CD4-positive, alpha-beta T cell treated with Interleukin-6 at 100 ng/mL for 8 hours (primary cell): Measurements from ENCODE around the gene ISY1.

ENCODE experiments used
- DNase-seq: peaks from one replicate; pipeline ENCODE4 v3.0.0-alpha.2; 2020; ENCODE audit warnings: mixed read lengths, low spot score

ISY1 gene

DNA sequence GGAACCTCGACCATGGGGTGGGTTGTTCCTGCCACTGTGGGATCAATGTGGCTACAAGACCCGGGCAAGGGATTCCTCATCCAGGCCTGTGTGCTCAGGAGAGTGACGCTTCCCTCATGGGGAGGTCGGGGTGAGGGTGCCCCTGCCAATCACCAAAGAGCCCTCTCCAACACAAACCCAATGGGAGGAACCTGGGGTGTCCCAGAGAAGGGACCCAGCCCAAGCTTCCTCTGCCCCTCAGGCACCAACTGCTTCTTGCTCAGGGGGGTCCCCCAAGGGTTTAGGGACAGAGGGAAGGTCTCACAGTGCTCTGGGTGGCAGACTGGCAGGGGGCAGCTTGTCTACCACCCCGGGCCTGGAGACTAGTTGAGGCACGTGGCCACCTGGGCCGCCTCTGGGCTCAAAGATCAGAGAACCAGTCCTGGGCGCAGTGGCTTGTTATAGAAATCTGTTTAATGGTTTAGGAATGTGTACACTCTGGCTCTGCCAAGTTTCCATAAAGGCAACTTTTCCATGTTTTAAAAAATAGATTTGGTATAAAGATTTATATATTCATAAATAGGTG, 73.6 kb downstream of the ISY1 start:
- DNase-seq: no peak

DNA sequence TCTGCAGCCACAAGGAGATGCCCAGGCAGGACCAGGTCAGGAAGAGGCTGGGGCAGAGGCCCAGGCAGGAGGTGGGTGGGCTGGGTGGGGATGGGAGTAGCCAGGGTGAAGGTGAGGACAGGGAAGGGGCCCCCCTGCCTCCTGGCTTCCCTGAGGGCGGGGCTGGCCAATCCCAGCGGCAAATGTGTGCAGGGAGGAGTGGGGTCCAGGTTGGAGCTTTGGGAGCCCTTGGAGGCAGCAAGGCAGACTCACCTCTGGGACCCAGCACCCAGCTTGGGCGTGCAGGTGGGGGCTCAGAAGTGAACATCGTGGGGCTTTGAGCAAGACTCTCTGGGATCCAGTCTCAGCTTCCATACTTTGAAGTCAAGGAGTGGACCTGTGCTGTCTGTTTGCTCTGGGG, 75.0 kb downstream of the ISY1 start:
- DNase-seq: no peak

DNA sequence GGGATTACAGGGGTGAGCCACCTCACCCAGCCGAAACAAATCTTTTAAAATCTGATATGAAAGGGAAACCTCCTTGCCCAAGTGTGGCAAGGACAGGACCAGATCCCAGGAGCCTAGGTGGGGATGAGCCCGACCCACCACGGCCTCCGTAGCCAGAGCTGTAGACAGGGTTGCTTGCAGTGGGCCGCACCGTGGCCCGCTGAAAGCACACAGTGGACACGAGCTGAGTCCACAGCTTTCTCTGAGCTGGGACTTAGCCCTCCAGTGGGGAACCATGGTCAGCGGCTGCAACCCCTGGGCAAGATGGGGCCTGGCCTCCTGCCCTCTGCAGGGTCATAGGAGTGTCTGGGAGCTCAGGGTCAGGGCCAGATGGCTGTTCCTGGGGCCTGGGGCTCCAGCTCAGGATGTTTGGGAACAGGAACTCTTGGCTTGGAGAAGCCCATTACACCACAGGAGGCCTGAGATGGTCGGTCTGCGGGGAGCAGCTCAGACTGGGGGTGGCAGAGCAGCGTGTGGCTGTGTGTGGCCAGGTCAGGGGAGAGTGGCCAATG, 75.6 kb downstream of the ISY1 start:
- no peak for DNase-seq

DNA sequence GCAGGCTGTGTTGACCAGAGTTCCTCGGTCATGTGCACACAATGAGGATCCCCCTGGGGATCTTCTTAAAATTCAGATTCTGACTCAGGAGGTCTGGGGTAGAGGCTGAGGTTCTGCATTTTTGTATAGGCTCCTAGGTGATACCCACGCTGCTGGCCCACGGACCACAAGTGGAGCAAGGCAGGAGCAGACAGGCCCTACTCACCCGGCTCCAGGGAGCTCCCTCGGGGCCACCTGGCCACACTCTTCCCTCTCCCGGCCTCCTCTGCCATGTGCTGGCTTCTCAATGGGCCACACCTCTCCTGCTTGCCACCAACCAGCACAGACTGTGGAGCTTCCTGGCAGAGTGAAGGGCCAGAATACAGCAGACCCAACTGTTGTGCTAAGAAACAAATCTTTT, 76.4 kb downstream of the ISY1 start:
- DNase-seq: no peak

DNA sequence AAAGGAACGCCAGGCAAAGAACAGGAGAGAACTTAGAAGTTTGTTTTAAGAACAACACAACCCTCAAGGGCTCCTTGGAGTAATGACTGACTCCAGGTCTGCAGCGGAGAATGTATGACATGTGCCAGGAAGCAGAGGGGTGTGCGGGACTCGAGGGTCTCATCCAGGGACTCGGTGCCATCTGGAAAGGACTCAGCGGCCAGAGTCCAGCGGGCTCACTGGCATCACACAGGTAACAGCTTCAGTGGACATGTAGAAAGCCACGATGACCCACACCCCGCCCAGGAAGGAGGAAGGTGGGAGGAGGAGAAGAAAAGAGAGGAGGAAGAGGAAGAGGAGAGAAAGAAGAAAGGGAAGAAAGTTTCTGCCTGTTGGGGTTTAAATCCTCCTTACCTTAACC, 78.8 kb downstream of the ISY1 start:
- DNase-seq: no peak

DNA sequence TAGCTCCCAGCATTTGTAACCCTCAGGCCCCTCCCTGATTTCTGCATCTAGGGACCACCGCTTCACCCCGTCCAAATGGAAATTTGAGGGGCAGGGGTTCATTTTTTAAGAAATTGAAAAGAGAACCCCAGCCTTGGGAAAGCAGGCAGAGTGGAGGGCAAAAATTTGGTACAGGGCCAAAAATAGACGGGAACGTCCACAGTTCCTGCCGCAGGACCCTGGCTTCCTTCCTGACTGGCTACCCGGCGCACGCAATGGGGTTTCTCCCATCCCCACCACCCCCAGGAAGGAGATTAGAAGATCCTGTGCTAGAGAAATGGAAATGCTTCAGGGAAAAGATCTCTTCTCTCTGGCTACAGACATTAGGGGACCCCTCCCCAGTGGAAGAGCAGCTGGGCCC, 79.4 kb downstream of the ISY1 start:
- DNase-seq: no peak

DNA sequence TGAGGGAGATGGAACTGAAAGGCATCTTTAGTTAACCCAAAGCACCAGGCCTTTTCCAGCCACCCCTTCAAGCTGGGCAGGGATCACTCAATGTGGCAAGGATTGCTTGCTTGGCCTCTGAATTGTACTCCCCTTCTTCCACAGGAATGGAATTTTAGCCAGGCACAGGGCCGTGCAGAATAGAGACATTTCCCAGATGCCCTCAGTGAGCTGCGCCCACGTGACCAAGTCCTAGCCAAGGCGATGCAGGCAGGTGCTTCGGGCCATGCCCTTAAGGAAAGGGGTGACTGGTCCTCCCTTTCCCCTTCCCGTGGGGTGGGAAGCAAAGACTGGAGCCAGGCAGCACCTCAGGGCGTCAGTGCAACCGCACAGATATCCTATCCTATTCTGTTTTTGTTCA, 82.4 kb downstream of the ISY1 start:
- no peak for DNase-seq
